ENCODE measurements around the gene ZNF260. TPM values are rescaled to one million over a fixed set of nuclear protein-coding genes. Genes with fewer than 3 reads are reported as not detected.
A peak's percentile ranks its signal among the peaks of the same experiment; 100 is the strongest.

Gene ZNF260
- total RNA-seq, 4 donors from 2014 or later = 5.0 to 18.6 (median 10.8) TPM

- peak within 1 kb of the TSS; percentile 91 to 93 (median 92) for H3K27ac ChIP-seq
- DNase-seq = peak; percentile 89 to 97 (median 94)
- H3K4me1 ChIP-seq = peaks cover 0 to 11% (median 2%) of the 10 kb centered on the region in 4 donors
- peak within 1 kb of the TSS; percentile 53 to 87 (median 72) for H3K4me3 ChIP-seq
- peaks cover 0 to 12% (median 0%) of the 10 kb centered on the region in 4 donors for H3K9me3 ChIP-seq
- no peak for TF ChIP-seq CTCF (IDR thresholded peaks at IDR 0.05)
- TF ChIP-seq POLR2A (IDR thresholded peaks at IDR 0.05) = peak; percentile 36
- H3K27me3 ChIP-seq = no peaks in the 10 kb centered on the region
- no peaks in the 10 kb centered on the region for H3K36me3 ChIP-seq
Observed at GRCh38 chr19:36489118-36489919, 38.8 kb downstream of the ZNF260 start, which contains the start of gene ZNF566. ZNF566 (minus strand) TSS chr19:36489561; CDS start chr19:36476557, 13,004 bp downstream.

GRCh38 chr19:36488846-36489117 is 39.3 kb downstream of the ZNF260 start:
- no peaks in the 10 kb centered on the region for H3K36me3 ChIP-seq
- peak overlapping the region; percentile 91 to 93 (median 92) for H3K27ac ChIP-seq
- H3K27me3 ChIP-seq = no peaks in the 10 kb centered on the region
- no peak for TF ChIP-seq POLR2A (IDR thresholded peaks at IDR 0.05)
- no peak for TF ChIP-seq CTCF (IDR thresholded peaks at IDR 0.05)
- H3K9me3 ChIP-seq = peaks cover 0 to 9% (median 0%) of the 10 kb centered on the region in 4 donors
- peak overlapping the region; percentile 53 to 87 (median 72) for H3K4me3 ChIP-seq
- DNase-seq = peak in 2 of 3 donors; percentile 49 to 57
- peaks cover 0 to 11% (median 2%) of the 10 kb centered on the region in 4 donors for H3K4me1 ChIP-seq

- peaks cover 0 to 11% (median 2%) of the 10 kb centered on the region in 4 donors for H3K4me1 ChIP-seq
Observed at GRCh38 chr19:36488118-36488845, 39.8 kb downstream of the ZNF260 start.

DNA sequence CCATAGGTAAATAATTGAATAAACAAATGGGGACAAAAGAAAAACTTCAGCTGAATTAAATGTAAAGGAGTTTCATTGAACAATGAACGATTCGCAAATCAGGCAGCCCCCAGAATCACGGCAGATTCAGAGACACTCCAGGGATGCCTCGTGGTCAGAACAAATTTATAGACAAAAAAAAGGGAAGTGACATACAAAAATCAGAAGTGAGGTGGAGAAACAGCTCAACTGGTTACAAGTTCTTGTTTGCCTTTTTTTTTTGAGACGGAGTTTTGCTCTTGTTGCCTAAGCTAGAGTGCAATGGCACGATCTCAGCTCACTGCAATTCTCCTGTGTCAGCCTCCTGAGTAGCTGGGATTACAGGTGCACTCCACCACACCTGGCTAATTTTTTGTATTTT is 44.4 kb downstream of the ZNF260 start:
- Histone ChIP-seq H3K36me3 (peaks cover 0 to 3% (median 0%) of the 10 kb centered on the region in 3 donors), H3K4me3 (no peak overlapping the region), H3K4me1 (peaks cover 0 to 9% (median 2%) of the 10 kb centered on the region in 4 donors), H3K9me3 (peaks cover 0 to 20% (median 0%) of the 10 kb centered on the region in 4 donors), H3K27ac (no peak overlapping the region), H3K27me3 (no peaks in the 10 kb centered on the region)
- TF ChIP-seq CTCF (IDR thresholded peaks at IDR 0.05) = no peak
- TF ChIP-seq POLR2A (IDR thresholded peaks at IDR 0.05) = no peak
- no peak for DNase-seq

More at GRCh38 chr19:36488118-36488845, 39.8 kb downstream of the ZNF260 start:
- H3K9me3 ChIP-seq = peaks cover 0 to 9% (median 0%) of the 10 kb centered on the region in 4 donors
- H3K27ac ChIP-seq = peak overlapping the region; percentile 91 to 93 (median 92)
- no peaks in the 10 kb centered on the region for H3K36me3 ChIP-seq
- TF ChIP-seq CTCF (IDR thresholded peaks at IDR 0.05) (no peak), POLR2A (IDR thresholded peaks at IDR 0.05) (no peak)
- peak overlapping the region; percentile 53 to 87 (median 72) for H3K4me3 ChIP-seq
- DNase-seq = no peak
- no peaks in the 10 kb centered on the region for H3K27me3 ChIP-seq

DNA sequence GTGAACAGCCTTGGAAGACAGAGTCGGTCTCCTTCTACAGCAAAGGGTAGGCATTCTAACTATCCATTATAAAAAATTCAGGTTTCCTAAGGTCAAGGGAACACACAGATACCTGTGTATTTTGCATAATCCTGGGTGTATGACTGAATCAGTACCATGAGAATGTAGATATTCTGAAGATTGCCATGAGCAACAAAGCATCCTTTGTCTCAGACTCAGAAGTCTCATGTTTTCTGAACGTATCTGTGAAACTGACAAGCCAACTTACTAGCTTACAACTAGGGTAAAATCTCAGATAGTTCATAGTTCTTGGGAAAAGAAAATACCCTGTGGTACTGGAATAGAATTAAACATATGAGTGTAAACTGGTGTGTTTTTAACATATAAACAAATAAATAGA is 45.2 kb downstream of the ZNF260 start:
- TF ChIP-seq CTCF (IDR thresholded peaks at IDR 0.05) (no peak), POLR2A (IDR thresholded peaks at IDR 0.05) (no peak)
- no peaks in the 10 kb centered on the region for H3K27me3 ChIP-seq
- no peak for DNase-seq
- no peak overlapping the region for H3K27ac ChIP-seq
- peaks cover 0 to 1% (median 0%) of the 10 kb centered on the region in 4 donors for H3K4me1 ChIP-seq
- H3K36me3 ChIP-seq = peaks cover 0 to 5% (median 0%) of the 10 kb centered on the region in 3 donors
- H3K4me3 ChIP-seq = no peak overlapping the region
- H3K9me3 ChIP-seq = peaks cover 0 to 24% (median 0%) of the 10 kb centered on the region in 4 donors

Other genes with a start within 250 kb of the ZNF260 start
- gene ZFP14, start 149.1 kb downstream of the ZNF260 start, total RNA-seq = 10 to 100 TPM in 3 of 4 donors, 1 to 10 TPM in 1; 9.7 to 11.6 (median 11.1) TPM
- gene ZFP82, start 109.6 kb downstream of the ZNF260 start, total RNA-seq = 1 to 10 TPM; 1.0 to 9.1 (median 2.8) TPM
- 10 to 100 TPM in 3 of 4 donors, 1 to 10 TPM in 1; 5.8 to 39.6 (median 10.9) TPM for gene ZNF566, start 38.7 kb downstream of the ZNF260 start, total RNA-seq
- gene ZNF529, start 45.0 kb upstream of the ZNF260 start, total RNA-seq = 10 to 100 TPM in 1 of 4 donors, 1 to 10 TPM in 3; 4.2 to 14.0 (median 5.8) TPM
- gene ZNF382, start 77.0 kb upstream of the ZNF260 start, total RNA-seq = 10 to 100 TPM in 2 of 4 donors, 1 to 10 TPM in 2; 1.2 to 16.5 (median 7.3) TPM
- gene ZNF461, start 138.6 kb upstream of the ZNF260 start, total RNA-seq = 10 to 100 TPM in 1 of 4 donors, 1 to 10 TPM in 3; 5.4 to 14.9 (median 8.5) TPM
- 10 to 100 TPM in 1 of 4 donors, 1 to 10 TPM in 3; 5.3 to 18.2 (median 8.7) TPM for gene ZNF567, start 159.3 kb upstream of the ZNF260 start, total RNA-seq
- 1 to 10 TPM; 1.9 to 3.3 (median 2.5) TPM for gene ZNF850, start 244.5 kb upstream of the ZNF260 start, total RNA-seq